ENCODE measurements around the gene CYP11A1.

The CYP11A1 gene

GRCh38 chr15:74290645-74291044, 76.8 kb downstream of the CYP11A1 start:
- Mint-ChIP-seq H3K27me3 (peaks cover 15% of the 10 kb centered on the region), H3K4me1 (ENCODE audit: low read depth) (peaks cover 6% of the 10 kb centered on the region), H3K4me3 (no peak overlapping the region), H3K36me3 (no peaks in the 10 kb centered on the region), H3K27ac (no peak overlapping the region), H3K9me3 (ENCODE audit: low read depth) (no peaks in the 10 kb centered on the region)

GRCh38 chr15:74289671-74290070, 77.8 kb downstream of the CYP11A1 start:
- Mint-ChIP-seq H3K9me3 (ENCODE audit: low read depth) (no peaks in the 10 kb centered on the region), H3K27ac (no peak overlapping the region), H3K27me3 (peaks cover 11% of the 10 kb centered on the region), H3K4me3 (no peak overlapping the region), H3K36me3 (no peaks in the 10 kb centered on the region), H3K4me1 (ENCODE audit: low read depth) (peaks cover 6% of the 10 kb centered on the region)

Measured in activated naive CD8-positive, alpha-beta T cell (primary cell).